Inflammatory macrophage (primary cell): ENCODE measurements around the gene KLF13.

Experiments used
- DNase-seq, 2 donors: peaks; one replicate each; pipeline ENCODE4 v3.0.0-alpha.2; 2020 to 2022

KLF13 gene

DNA sequence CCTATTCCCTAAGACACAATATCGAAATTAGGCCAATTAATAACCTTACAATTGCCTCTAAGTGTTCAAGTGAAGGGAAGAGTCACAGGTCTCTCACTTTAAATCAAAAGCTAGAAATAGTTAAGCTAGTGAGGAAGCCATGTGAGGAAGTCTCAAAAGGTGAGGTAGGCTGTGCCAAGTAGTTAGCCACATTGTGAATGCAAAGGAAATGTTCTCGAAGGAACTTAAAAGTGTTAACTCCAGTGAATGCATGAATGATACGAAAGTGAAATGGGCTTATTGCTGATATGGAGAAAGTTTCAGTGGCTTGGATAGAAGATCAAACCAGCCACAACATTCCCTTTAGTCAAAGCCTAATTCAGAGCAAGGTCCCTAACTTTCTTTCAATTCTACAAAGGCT lies 59.1 kb downstream of the KLF13 start:
- no peak for DNase-seq

GRCh38 chr15:31387092-31387478 lies 60.5 kb downstream of the KLF13 start:
- DNase-seq, result no peak

GRCh38 chr15:31387479-31388118 lies 61.0 kb downstream of the KLF13 start:
- no peak for DNase-seq

GRCh38 chr15:31389576-31389975 lies 62.9 kb downstream of the KLF13 start:
- no peak for DNase-seq

- DNase-seq, result no peak
Observed at GRCh38 chr15:31390029-31390428, 63.4 kb downstream of the KLF13 start.

DNA sequence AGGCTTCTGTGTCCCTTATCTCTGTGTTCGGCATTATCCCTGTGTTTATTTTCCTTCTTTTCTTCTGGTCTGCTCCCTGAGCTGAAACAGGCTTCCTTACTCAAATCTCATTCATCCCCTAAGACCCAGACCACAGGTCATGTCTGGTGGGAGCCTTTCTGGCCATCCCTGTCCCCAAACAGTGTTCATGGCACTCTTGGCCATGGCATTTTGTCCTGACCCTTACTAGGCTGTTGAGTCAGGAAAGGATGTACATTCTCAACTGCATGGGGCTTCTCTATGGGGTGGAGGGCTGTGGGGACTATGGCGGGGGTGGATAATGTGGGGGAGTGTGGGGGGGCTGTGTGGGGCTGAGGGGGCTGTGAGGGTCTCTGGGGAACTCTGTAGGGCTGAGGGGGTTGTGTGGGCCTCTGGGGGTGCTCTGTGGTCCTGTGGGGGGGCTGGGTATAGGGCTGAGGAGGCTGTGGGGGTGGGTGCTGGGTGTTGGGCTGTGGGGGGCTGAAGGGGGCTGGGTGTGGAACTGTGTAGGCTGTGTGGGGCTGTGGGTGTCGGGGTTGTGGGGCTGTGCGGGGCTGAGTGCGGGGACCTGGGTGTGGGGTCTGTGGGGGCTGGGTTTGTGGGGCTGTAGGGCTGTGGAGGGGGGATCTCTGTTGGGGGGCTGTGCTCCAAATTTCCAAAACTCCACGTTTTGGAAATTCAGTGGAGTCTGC lies 64.3 kb downstream of the KLF13 start:
- no peak for DNase-seq

DNA sequence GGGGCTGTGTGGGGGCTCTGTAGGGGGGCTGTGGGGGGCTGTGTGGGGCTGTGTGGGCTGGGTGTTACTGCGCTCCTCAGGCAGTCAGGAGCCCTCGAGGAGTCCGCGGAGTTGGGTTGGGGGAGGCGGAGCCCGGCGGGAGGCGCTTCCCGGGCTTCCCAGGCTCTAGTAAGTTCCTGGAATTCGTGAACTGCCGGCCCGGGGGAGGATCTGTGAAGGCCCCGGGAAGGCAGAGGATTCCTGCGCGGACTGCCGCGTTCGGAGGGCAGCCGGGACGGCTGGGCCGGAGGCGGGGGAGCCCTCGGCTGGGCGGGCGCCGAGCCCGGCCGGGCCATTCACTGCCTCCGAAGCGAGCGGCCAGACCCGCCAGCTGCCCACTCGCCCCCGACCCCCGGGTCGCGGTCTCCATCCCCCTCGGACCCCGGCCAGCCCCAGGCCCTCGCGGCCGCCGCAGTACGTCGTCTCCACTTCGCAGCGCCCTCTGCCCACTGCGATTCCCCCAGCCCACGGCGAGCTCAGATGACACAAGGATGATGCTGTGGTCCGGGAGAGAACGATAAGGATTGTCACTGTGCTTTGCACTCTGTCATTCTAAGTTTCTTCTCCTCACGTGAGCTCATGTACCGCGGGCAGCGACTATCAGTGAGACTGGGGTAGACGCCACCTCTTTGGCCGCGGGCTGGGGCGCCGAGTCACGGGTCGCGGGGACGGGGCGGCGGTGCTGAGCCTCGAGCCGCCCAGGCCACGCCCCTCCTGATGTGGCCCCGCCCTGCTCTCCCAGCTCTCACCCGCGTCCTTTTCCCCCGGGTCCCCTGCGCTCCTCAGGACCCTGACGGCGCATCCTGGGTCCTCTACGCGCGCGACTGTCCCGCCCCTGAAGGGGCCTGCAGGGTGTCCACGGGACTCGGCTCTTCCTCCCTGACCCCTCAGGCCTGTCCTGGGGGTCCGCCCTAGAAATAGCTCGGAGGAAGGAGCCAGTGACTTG lies 65.3 kb downstream of the KLF13 start:
- DNase-seq, result peak; percentile 40 to 51

GRCh38 chr15:31392761-31393401 lies 66.2 kb downstream of the KLF13 start:
- DNase-seq, result no peak

DNA sequence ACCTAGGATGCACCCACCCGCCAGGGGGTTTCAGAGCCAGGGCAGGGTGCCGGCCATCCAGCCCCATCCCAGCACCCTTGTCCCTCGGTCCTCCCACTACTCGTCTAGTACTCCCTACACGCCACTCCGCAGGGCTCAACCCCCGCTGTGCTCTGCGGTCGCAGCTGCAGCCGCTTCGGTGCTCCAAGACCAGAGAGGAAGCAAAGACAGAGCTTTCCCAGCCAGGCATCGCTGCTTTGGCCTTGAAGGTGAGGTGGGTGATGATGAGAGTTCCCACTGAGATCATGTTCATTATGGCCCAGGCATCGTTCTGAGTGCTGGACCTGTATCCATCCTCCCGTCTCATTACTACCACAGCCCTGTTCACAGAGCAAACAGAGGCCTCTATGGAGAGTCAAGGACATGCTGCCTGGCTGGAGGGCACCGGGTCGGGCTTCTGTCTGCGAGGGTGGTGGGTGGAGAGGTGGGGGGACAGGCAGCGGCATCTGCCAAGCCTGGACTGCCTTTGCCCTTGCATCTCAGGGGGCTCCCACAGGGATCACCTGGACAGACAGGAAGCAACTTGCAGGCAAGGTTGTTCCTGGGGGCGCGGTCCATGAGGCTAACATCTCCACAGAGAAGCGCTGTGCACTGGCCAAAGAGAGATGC lies 66.9 kb downstream of the KLF13 start:
- DNase-seq, result no peak

DNA sequence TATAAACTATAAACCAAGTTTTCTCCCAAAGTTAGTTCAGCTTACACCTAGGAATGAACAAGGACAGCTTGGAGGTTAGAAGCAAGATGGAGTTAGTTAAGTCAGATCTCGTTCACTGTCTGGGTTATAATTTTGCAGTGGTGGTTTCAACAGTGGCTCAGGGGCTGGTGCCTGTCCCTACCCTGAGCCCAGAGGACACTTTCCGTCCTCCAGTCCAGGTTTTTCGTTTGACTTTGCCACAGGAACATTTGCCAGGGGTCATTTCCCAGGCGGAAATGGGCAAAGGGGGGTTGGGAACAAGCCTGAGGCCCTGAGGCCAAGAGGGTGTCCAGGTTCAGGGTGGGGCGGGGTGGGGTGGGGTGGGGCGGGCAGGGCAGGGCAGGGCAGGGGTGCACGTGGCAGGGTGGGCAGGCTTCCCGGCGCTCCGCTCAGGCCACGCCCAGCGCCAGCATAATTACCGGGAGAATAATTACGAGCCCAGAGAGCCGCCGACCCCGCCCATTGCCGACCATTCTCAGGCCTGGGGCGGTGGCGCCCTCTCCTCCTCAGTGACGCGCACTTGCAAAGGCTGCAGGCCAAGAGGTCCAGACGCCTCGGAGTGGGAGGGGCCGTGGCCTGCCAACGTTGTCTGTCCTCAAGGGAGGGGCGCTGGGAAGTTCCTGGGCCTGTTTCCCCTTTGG lies 70.4 kb downstream of the KLF13 start:
- DNase-seq, result peak; percentile 53 to 55

GRCh38 chr15:31397851-31398661 lies 71.4 kb downstream of the KLF13 start:
- no peak for DNase-seq

DNA sequence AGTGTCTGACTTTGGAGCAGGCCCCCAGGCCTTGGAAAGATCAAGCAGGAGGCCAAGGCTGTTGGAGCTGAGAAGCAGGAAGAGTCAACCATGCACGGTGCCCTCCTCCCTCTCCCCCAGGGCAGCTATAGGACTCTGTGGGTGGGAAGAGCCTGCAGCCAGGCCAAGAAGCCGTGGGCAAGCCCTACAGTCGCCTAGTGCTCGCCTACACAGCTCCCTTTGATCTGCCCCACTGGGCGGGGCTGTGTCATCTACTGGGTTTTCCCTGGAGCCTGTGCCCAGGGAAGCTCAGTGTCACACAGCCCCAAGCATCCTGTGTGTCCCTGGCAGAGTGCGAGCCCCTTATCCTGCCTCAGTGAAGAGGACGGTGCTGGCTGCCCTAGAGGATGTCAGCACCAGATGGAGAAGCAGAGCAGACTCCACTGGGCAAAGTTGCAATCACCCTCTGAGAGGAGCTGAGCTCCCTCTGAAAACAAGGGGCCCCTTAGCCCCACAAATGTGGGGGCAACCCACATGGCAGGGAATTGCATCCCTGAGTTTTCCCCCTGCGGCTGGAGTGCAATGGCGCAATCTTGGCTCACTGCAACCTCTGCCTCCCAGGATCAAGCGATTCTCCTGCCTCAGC lies 72.2 kb downstream of the KLF13 start:
- peak; percentile 22 to 75 for DNase-seq

GRCh38 chr15:31399544-31400171 lies 73.0 kb downstream of the KLF13 start:
- no peak for DNase-seq

DNA sequence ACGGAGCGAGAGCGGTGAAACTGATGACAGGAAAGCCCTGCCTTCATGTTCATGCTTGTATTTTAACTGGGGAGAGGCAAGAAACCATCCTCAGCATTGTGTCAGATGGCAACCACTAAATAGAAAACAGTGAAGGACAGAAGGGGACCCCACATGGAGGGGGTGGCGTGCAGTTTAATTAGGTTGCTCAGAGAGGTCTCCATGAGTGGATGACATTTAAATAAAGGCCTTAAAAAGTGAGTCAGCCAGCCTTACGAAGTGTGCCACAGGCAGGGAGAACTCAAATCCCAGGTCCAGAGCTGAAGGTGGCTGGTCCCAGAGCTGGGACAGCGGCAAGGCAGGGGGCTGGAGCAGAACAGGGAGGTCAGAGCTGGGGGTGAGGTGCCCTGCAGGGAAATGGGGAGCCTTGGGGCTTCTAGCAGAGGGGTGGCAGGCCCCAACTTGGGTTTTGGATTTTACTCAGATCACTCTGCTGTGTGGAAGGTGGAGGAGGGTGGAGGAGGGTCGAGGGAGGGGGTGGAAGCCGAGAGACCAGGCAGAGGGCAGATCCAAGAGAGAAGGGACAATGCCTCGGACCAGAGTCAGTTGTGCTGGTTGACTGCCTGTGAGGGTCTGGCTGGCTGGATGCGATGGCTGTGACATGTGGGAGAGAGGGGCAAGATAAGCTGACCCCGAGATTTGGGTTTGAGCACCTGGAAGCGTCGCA lies 73.7 kb downstream of the KLF13 start:
- no peak for DNase-seq

DNA sequence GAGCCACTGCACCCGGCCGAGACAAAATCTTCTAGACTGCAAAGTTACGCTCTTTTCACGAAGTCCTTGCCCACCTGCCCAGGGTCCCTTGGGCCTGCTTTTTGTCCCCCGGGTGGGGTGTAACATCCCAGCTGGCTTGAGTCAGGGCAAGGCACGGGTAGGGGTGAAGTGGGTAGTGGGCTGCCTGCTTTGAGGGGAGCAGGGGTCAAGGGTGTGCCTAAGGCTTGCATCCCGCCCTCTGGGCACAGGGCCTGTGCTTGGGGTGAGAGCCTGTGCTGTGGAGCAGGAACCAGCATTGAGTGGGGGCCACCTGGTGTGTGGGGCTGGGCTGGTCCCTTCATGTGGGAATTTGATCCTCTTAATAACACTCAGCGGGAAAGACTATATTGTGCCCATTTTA lies 74.6 kb downstream of the KLF13 start:
- DNase-seq, result no peak

DNA sequence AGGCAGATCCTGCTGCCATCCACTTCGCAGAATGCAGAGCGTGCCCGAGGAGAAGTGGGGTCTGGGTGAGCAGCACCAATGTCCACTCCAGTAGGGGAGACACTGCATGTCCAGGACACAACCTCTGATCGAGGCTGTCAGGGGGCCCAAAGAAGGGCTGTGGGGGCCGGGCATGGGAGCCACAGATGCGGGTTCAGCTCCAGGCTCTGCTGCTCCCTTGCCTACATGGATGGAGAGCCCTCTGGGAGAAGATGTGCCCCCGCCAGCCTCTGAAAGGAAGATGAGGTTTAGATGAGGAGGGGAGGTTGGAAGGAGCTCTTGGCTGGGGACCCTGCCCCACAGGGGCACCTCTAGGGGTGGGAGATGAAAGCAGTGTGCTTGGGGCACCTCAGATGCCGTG lies 75.4 kb downstream of the KLF13 start:
- DNase-seq, result no peak

DNA sequence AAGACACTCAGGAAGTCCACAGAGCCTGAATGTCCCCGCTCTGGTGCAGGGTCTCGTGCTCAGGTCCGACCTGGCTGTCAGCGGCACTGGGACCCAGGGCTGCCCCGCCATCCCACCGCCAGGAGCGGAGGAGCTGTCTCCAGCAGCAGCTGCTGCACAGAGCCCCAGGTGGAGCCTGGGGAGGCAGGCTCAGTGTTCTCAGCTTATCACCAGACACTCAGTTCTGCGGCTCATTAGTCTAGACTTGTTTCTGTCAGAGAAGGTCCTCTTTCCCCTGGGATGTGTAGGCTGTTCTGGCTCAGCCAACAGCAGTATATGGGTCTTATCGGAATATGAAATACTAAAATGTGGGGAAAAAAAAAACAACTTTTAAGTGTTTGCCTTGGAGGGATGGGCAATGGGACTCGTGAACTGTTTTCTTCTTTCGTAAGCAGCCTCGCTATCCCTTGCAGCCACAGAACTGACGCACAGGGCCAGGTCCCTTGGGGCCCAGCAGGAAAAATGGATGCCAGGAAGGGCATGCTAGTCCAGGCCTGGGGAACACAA lies 75.9 kb downstream of the KLF13 start:
- no peak for DNase-seq

- no peak for DNase-seq
Observed at GRCh38 chr15:31403096-31403495, 76.5 kb downstream of the KLF13 start.

- no peak for DNase-seq
Observed at GRCh38 chr15:31403606-31404005, 77.0 kb downstream of the KLF13 start.
